GM19023 (cell line): ENCODE results near the gene CRIP1.

ENCODE experiments used
- ATAC-seq: cut with Tn5 transposase; IDR thresholded peaks from one replicate; pipeline ENCODE4 v1.9.1; 2021; ENCODE audit warnings: mild to moderate bottlenecking, moderate library complexity; ENCODE audit not compliant: unreplicated experiment

Gene CRIP1

GRCh38 chr14:105486163-105486973, at the start of gene CRIP1:
Gene CRIP1 (plus strand): TSS chr14:105486886. CDS start chr14:105487260, 374 bp downstream.
- ATAC-seq, result no peak

GRCh38 chr14:105436891-105437722, 49.6 kb upstream of the CRIP1 start:
- ATAC-seq, result no peak

GRCh38 chr14:105437723-105438500, 48.8 kb upstream of the CRIP1 start:
- ATAC-seq, result no peak

GRCh38 chr14:105439179-105439578, 47.5 kb upstream of the CRIP1 start:
- ATAC-seq, result no peak

- no peak for ATAC-seq
Measured at GRCh38 chr14:105439710-105440553, 46.8 kb upstream of the CRIP1 start.

GRCh38 chr14:105440554-105440900, 46.2 kb upstream of the CRIP1 start:
- ATAC-seq, result no peak

- no peak for ATAC-seq
Measured at GRCh38 chr14:105440992-105441391, 45.7 kb upstream of the CRIP1 start.

GRCh38 chr14:105442125-105442524, 44.6 kb upstream of the CRIP1 start:
- ATAC-seq, result no peak

GRCh38 chr14:105442834-105443233, 43.9 kb upstream of the CRIP1 start:
- no peak for ATAC-seq

GRCh38 chr14:105444859-105445258, 41.8 kb upstream of the CRIP1 start:
- no peak for ATAC-seq

GRCh38 chr14:105445290-105445689, 41.4 kb upstream of the CRIP1 start:
- ATAC-seq, result no peak

- ATAC-seq, result no peak
Measured at GRCh38 chr14:105445901-105446845, 40.5 kb upstream of the CRIP1 start.

GRCh38 chr14:105446971-105447370, 39.7 kb upstream of the CRIP1 start:
- ATAC-seq, result no peak

- ATAC-seq, result no peak
Measured at GRCh38 chr14:105447651-105448640, 38.7 kb upstream of the CRIP1 start.

GRCh38 chr14:105448706-105449111, 38.0 kb upstream of the CRIP1 start:
- no peak for ATAC-seq

- no peak for ATAC-seq
Measured at GRCh38 chr14:105449276-105450122, 37.2 kb upstream of the CRIP1 start.

GRCh38 chr14:105450123-105450505, 36.6 kb upstream of the CRIP1 start:
- no peak for ATAC-seq
